ENCODE data around the gene TMEM53. TPM values are rescaled to one million over a fixed set of nuclear protein-coding genes. Genes with fewer than 3 reads are reported as not detected.
"Not testable (repeated sequence)": the region's sequence is repeated elsewhere in the genome, so short reads cannot be mapped to it uniquely, and the experiment has no call there.

Gene TMEM53
- total RNA-seq, 1 donor from 2014 or later, result 6.3 TPM

DNA sequence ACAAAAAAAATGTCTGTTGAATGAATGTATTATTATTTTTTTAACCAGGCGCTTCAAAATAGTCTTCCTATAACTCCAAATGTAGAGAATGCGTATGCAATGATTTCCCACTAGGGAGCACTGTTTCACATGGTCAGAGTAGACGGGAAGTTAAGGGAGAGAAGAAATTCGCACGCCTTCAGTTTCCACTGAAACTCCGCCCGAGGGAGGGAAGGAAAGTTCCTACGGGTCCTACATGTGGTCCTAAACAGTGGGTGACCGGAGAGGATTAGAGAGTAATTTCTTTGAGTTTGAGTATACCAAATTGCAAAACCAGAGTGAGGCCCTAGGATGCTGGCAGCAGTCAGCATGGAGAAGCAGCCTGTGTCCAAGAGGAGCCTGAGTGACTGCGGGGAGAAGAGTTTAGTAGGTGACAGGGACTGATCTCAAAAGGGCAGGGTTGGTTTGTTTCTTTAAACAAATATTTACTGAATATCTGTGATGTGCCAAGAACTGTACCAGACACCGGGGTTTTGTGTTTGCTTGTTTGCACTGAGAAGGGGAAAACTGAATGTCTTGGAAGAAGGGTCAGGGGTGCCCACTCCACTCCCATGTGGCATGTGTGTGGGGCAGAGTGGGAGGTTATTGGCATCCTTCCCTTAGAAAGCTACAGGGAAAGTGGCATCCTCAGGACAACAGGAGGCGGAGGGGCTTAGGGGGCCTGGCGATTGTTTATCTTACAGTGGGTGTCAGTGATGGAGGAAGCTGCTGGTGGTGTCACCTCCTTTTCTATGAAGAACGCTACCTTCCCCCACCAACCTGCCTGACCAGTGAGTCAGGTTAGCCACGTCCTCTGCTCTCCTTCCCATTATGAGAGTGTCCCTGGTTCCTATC lies 33.9 kb upstream of the TMEM53 start:
- no peak overlapping the region for H3K4me3 ChIP-seq (ENCODE audit: low read depth, low read length)
- TF ChIP-seq, protein P1, sequence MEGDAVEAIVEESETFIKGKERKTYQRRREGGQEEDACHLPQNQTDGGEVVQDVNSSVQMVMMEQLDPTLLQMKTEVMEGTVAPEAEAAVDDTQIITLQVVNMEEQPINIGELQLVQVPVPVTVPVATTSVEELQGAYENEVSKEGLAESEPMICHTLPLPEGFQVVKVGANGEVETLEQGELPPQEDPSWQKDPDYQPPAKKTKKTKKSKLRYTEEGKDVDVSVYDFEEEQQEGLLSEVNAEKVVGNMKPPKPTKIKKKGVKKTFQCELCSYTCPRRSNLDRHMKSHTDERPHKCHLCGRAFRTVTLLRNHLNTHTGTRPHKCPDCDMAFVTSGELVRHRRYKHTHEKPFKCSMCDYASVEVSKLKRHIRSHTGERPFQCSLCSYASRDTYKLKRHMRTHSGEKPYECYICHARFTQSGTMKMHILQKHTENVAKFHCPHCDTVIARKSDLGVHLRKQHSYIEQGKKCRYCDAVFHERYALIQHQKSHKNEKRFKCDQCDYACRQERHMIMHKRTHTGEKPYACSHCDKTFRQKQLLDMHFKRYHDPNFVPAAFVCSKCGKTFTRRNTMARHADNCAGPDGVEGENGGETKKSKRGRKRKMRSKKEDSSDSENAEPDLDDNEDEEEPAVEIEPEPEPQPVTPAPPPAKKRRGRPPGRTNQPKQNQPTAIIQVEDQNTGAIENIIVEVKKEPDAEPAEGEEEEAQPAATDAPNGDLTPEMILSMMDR (conservative IDR thresholded peaks at IDR 0.05; ENCODE audit: low read depth, low read length), result peak; percentile 74

DNA sequence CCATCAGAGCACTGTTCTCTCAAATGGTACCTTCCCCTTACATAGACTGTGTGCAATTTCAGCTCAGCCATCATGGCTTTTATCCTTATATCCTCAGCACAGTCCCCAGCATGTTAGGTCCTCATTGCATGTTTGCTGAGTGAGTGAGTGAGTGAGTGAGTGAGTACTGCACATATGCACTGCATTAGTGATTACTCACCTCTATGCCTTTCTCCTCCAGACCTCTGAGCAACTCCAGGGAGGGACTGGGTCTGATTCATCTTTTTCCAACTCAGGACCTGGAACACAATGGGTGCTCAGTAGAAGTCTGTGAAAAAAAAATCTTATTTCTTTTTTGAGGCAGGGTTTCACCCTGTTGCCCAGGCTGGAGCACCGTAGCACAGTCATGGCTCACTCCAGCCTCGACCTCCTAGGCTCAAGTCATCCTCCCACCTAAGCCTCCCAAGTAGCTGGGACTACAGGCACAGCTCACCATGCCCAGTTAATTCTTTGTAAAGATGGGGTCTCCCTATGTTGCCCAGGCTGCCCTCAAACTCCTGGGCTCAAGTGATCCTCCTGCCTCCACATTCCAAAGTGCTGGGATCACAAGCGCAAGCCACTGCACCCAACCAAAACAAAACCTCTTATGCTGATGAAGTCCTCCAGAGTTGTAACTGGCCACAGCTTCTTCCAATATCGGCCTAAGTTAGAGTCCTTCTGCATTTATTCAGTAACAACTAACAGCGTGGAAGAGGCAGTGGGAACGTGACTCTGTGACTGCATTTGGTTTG lies 33.0 kb upstream of the TMEM53 start:
- TF ChIP-seq, protein P1 (conservative IDR thresholded peaks at IDR 0.05; ENCODE audit: low read depth, low read length), result no peak
- peak; percentile 70 for DNase-seq (ENCODE audit: low read depth)
- H3K4me3 ChIP-seq (ENCODE audit: low read depth, low read length), result no peak overlapping the region

More for the DNA sequence above, 33.9 kb upstream of the TMEM53 start:
- no peak for DNase-seq (ENCODE audit: low read depth)

DNA sequence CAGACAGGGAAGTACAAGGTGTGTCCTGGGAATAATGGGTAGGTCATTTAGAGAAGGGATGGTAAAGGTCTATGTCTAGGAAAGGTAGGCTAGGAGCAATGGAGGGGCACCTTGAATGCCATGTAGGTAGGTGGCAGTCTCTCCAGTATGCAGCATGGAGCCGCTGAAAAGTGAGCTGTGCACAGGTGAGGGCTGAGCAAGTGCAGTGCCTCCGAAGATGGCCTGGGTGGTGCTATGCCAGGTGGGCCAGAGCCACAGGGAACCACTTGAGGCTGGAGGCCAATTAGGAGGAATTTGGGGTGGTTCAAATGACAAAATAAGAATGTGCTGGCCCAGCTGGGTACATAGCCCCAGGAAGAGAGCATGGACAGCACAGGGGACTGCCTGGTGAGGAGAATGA lies 31.7 kb upstream of the TMEM53 start:
- no peak for DNase-seq (ENCODE audit: low read depth)
- TF ChIP-seq, protein P1 (conservative IDR thresholded peaks at IDR 0.05; ENCODE audit: low read depth, low read length), result no peak
- H3K4me3 ChIP-seq (ENCODE audit: low read depth, low read length), result no peak overlapping the region

DNA sequence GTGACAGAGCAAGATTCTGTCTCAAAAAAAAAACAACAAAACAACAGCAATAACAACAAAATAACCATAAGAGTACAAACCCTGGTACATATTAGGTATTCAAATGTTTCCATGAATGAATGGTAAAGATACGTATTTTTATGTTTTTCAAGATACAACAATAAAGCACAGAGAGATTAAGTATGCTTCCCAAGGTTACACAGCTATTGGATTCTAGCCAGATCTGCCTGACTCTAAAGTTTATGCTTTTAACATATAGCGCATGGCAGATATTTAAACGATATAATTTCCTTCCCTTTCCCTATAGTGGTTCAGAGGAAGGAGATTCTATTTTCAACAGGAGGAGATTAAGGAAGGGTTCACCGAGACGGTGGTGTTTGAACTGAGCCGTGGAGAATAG lies 31.2 kb upstream of the TMEM53 start:
- TF ChIP-seq, protein P1 (conservative IDR thresholded peaks at IDR 0.05; ENCODE audit: low read depth, low read length), result no peak
- H3K4me3 ChIP-seq (ENCODE audit: low read depth, low read length), result no peak overlapping the region
- no peak for DNase-seq (ENCODE audit: low read depth)

GRCh38 chr1:44701141-44701573 lies 26.9 kb upstream of the TMEM53 start:
- no peak for DNase-seq (ENCODE audit: low read depth)
- no peak overlapping the region for H3K4me3 ChIP-seq (ENCODE audit: low read depth, low read length)
- TF ChIP-seq, protein P1 (conservative IDR thresholded peaks at IDR 0.05; ENCODE audit: low read depth, low read length), result no peak

DNA sequence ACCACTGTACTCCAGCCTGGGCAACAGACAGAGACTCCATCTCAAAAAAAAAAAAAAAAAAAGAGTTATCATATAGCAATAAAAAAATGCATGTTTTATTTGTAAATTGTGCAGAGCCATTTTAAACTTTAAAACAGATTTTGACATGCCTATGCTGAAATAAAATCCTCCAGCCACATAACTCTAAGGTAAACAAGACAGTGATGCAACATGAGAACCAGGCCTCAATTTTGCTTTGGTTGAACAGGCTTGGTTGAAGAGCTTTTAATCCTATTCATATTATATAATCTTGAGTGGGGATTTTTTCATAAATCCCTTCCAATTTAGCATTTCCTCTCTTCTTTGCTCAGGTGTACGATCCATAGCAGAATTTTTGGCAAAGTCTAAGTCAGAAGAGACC lies 26.3 kb upstream of the TMEM53 start:
- no peak overlapping the region for H3K4me3 ChIP-seq (ENCODE audit: low read depth, low read length)
- DNase-seq (ENCODE audit: low read depth), result no peak
- TF ChIP-seq, protein P1 (conservative IDR thresholded peaks at IDR 0.05; ENCODE audit: low read depth, low read length), result no peak

DNA sequence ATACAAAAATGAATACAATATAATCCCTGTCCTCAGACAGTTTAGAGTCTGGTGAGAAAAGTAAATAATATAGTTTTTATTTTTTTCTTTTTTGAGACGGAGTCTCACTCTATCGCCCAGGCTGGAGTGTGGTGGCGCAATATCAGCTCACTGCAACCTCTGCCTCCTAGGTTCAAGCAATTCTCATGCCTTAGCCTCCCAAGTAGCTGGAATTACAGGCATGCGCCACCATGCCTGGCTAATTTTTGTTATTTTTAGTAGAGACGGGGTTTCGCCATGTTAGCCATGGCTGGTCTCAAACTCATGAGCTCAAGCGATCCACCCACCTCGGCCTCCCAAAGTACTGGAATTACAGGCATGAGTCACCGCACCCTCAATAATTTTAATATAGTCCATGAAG lies 25.1 kb upstream of the TMEM53 start:
- DNase-seq (ENCODE audit: low read depth); H3K4me3 ChIP-seq (ENCODE audit: low read depth, low read length): not testable (repeated sequence)
